Fibroblast of the aortic adventitia (primary cell): ENCODE data around the gene HMGN4. TPM values are rescaled to one million over a fixed set of nuclear protein-coding genes. Genes with fewer than 3 reads are reported as not detected.
A peak's percentile ranks its signal among the peaks of the same experiment; 100 is the strongest.
"Not testable (repeated sequence)": the region's sequence is repeated elsewhere in the genome, so short reads cannot be mapped to it uniquely, and the experiment has no call there.

Experiments
- DNase-seq: peaks from one replicate; pipeline ENCODE4 v3.0.0-alpha.2; 2010; ENCODE audit warnings: low read depth
- H3K4me3 ChIP-seq: 2 replicates; pipeline ENCODE4 v1.5.1; 2011; ENCODE audit warnings: low read depth, mild to moderate bottlenecking, control low read depth, low read length, moderate library complexity
- total RNA-seq: library from RNA; depleted of rRNA; stranded (reverse); fragments of >200 nt; gene quantifications from 2 replicates; pipeline ENCODE4 v1.2.3, GENCODE V29; 2012; ENCODE audit warnings: low replicate concordance
- TF ChIP-seq, protein P1 (sequence below): IDR thresholded peaks from 2 replicates; pipeline ENCODE4 v1.5.1; 2011; ENCODE audit warnings: mild to moderate bottlenecking, low read length, control low read depth, inconsistent platforms; ENCODE audit not compliant: insufficient read depth

Gene HMGN4
- total RNA-seq, 1 donor: 50.3 TPM

DNA sequence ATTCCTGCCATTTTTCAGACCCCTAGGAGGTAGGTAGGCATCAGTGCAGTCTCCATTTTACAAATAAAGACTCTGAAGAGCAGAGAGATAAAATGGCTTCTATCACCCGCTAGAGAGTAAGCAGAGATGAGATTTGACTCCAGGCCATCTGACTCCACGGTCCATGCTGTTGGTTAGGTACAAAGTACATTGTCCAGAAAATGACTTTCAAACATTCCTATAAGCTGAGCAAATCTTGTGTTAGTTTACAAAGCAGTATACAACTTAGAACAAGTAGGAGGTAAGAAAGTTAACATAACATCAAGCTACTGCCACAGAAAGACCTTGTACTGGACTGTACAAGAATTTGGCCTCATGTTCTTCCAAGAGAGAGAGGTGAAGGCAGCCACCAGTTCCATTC is 23.2 kb upstream of the HMGN4 start:
- H3K4me3 ChIP-seq: no peak overlapping the region
- no peak for DNase-seq
- TF ChIP-seq, protein P1, sequence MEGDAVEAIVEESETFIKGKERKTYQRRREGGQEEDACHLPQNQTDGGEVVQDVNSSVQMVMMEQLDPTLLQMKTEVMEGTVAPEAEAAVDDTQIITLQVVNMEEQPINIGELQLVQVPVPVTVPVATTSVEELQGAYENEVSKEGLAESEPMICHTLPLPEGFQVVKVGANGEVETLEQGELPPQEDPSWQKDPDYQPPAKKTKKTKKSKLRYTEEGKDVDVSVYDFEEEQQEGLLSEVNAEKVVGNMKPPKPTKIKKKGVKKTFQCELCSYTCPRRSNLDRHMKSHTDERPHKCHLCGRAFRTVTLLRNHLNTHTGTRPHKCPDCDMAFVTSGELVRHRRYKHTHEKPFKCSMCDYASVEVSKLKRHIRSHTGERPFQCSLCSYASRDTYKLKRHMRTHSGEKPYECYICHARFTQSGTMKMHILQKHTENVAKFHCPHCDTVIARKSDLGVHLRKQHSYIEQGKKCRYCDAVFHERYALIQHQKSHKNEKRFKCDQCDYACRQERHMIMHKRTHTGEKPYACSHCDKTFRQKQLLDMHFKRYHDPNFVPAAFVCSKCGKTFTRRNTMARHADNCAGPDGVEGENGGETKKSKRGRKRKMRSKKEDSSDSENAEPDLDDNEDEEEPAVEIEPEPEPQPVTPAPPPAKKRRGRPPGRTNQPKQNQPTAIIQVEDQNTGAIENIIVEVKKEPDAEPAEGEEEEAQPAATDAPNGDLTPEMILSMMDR: no peak

DNA sequence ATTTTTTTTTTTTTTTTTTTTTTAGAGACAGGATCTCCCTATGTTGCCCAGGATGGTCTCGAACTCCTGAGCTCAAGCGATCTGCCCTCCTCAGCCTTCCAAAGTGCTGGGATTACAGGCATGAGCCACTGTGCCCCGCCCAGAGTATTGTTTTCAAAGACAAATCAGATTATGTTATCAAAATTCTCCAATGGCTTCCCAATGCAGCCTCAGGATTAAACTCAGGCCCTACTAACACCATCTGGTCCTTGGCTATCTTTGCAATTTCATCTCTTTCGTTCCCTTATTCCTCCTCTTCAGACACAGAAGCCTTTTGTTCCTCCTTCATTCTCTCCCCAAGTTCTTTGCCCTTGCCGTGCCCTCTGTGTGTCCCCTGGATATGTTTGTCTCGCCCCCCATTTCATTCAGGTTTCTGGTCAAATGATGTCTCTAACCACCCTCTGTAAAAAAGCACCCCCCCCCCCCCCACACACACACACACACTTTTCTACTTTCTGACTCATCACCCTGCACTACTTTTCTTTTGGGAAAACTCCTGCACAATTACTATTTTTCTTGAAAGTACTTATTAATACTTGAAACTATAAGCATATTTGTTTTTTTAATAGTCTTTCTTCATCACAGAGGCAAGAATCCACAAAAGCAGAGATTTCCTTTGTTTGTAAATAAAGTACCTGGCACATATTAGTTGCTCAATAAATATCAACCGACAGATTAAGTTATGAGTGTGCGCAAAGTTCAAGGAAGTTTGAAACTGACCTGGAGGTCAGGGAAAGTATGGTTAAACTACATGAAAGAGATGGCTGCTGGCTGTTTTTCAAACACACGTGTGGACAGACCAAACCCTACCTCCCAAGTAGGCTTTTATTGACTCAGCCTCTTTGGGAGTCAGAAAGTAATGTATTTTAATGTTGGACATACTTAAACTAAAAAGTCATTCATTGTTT is 21.4 kb upstream of the HMGN4 start:
- H3K4me3 ChIP-seq: no peak overlapping the region
- TF ChIP-seq, protein P1: no peak
- no peak for DNase-seq

DNA sequence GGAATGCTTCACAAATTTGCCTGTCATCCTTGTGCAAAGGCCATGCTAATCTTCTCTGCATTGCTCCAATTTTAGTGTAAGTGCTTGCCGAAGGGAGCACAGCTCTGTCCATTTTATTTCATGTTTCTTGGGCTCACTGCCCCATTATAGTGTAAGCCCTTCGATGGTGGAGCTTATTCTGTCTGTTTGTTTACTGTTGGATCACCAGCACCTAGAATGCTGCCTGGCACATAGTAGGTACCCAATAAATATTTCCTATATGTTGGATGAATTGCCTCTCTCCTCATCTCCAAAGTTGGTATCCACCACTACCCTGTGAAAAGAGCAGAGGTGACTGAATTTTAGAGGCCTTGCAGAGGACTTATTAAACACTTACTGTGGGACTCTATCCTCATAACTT is 18.8 kb upstream of the HMGN4 start:
- DNase-seq: no peak
- no peak overlapping the region for H3K4me3 ChIP-seq
- TF ChIP-seq, protein P1: no peak

DNA sequence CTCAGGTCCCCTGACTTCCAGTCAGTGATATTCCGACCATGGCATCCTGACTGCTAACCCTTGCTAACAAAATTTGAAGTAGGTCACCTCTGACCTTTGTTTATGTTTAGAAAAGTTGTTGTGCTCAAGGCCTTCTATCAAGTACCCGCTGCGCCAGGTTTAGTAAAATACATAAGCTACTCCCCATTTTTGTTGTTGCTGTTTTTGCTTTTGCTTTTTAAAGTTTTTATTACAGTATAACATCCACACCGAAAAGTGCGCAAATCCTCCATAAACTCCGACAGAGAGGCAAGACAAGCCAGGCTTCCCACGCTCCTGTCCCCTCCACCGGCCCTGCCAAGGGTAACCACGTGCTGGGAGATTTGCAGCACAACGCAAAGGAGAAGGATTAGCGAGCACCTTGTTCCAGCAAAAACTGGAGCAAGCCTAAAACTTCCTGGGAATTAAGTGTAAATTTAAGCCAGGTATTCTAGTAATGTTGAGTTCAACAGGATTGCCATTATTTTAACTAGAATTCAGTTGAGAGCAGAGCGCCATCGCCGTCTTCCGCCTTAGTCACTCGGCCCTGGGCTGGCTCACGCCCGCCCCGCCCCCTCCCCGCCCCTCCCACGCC is 17.8 kb upstream of the HMGN4 start:
- TF ChIP-seq, protein P1: no peak
- DNase-seq: no peak
- peak overlapping the region; percentile 63 for H3K4me3 ChIP-seq

DNA sequence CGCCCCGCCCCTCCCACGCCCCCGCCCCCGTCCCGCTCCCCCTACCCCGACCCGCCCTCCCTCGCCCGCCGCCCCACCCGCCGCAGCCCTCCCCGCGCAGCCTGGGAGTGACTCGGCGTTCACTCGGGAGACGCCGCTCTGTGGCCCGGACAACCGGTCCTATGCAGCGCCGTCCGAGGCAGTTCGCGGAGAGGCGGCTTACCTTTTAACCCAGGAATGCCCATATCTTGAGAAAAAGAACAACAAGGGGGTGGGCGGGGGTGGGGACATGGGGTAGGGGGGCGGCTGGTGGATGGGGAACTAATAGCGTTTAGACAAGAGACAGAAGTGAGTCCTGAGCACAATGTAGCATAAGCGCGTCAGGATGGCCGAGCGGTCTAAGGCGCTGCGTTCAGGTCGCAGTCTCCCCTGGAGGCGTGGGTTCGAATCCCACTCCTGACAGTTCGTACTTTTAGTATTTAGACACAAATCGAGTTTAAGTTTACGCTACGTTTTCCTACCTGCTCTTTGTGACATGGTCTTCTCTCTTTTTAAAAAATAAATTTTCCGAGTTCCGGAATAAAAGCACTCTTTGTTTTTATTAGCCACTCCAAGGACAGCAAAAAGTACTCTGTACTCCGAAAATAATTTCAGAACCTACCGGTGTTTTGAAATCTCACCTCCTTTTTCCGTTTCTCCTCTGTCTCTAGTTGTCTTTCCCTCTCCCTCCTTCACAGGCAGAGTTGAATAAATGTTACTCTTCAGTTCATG is 17.1 kb upstream of the HMGN4 start:
- H3K4me3 ChIP-seq: peak overlapping the region; percentile 62
- TF ChIP-seq, protein P1: no peak
- DNase-seq: peak; percentile 85

DNA sequence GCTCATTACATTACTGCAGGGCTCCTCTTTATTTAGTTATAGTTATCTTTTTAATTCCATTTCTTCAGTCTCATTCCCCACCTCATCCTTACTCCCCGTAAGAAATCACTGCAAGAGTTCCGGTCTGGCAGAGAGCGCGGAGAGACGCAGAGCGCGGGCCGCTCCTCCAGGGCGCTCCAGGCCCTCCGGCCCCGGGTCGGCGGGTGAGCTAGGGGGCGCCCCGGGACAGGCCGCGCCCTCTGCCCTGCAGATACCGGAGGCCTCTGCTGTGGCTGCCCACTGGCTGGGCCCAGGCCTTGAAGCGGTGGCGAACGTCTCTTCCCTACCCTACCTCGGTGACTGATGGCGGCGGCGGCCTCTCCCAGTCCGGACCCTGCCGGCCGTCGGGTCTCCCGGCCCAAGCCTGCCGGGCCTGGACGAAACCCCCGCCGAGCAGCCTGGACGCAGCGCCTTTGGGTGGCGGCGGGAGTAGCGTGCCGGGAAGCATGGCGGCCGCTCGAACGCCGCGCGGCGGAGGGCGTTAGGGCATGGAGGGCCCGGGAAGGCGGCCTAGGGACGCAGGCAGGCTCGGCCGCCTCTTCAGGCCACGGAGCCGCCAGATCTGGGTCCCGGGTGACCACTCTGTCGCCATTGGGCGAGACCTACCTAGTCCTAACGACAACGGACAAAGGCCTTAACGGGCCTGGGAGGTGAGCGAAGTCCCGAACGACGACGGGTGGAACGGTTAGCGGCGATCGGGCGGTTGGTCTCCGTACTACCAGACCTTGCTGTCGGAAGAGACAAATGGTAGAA is 16.4 kb upstream of the HMGN4 start:
- peak; percentile 78 for DNase-seq
- peak overlapping the region; percentile 62 for H3K4me3 ChIP-seq
- TF ChIP-seq, protein P1: no peak

DNA sequence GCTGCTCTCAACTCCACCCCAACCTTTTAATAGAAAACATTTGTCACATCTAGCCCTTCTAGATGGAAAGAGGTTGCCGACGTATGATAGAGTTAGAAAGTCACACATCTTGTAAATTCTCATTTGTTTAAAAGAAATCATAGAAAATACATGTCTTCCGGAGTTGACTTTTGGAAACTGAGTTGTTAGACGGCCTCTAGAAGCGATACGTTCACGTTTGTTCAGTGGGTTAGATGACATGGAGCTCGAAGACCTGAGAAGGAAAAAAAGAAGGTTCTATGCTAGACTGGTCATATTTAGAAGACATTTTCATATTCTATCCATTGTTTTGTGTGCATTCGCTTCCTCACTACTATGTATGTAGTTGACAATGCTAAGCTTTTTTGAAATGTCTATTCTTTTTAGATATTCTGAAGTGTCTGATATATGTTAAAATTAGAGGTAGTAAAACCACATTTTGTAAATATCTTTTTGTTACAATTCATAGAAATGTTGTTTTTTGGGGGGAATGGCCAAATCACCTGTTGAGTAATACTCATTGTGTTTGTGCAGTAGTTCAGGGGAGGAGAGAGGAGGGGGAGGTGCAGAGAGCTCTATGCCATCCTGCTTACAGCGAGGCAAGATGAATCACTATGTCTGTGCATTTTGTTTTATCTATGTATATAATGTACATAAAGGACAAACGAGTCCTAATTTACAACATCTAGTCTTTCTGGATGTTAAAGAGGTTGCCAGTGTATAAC is 15.5 kb upstream of the HMGN4 start:
- H3K4me3 ChIP-seq: peak overlapping the region; percentile 62
- DNase-seq: peak; percentile 14

DNA sequence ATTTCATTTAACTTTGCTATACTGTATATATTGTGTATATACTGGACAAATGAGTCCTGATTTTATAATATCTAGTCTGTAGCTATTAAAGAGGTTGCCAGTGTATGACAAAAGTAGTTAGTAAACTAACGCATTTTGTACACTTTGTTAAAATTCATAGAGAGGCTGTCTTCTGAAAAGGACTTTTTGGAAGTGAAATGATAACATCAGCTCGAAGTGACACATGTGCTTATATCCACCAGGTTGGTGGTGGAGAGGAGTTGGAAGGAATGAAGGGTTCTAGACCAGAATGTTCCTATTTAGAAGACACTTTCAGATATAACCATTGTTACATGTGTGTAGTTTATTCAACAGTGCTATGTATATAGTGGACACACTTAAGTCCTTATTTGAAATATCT is 13.9 kb upstream of the HMGN4 start:
- H3K4me3 ChIP-seq, DNase-seq: not testable (repeated sequence)
